ENCODE data around the gene GFRA4. TPM values are rescaled to one million over a fixed set of nuclear protein-coding genes. Genes with fewer than 3 reads are reported as not detected.

GFRA4 gene
- total and polyA plus RNA-seq, 2 donors (not counting 1 experiment from before 2014, with no cell fraction given): not detected

DNA sequence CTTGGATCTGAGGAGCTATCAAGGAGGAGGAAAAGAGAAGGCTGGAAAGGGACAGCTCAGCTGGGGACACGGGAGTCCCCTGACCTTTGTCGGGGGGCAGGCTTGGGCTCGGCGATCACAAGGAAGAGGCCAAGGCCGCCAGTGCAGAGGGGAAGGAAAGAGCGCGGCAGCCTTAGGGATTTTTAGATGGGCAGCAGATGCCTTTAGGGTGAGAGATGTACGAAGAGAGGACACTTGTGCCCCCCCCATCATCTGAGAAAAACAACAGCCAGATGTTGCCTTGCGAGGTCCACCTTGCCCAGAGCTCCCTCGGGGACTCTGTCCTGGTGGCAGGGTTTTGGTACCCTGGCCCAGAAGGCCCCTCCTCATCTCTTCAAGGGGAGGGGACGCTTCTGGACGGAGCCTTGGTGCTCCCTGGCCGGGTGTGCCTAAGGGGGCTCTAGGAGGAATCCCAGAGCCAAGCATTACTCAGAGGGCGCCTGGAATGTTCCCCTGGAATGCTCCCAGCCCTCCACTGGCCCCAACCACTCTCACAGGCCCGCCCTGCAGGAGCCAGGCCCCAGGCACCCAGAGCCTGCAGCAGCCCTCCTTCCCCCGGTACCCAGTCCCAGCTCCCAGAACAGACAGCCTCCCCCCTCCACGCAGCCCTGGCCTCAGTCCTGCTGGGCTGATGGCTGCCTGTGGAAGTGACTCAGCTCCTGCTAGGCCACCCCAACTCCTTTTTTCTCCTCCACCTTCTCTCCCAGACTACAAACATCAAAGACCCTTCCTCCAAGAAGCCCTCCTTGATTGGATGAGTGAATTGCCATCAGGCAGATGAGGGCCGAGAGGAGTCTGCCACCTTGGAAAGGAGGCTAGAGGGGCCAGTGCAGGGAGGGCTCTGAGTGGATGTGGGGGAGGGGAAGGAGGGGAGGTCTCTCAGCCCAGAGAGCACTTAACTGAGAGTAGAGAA is 16.8 kb upstream of the GFRA4 start:
- no peak overlapping the region for H3K4me3 Mint-ChIP-seq

More for the DNA sequence above, 16.8 kb upstream of the GFRA4 start:
- H3K9ac ChIP-seq (ENCODE audit: low read length): no peak overlapping the region
- H3K27ac Mint-ChIP-seq: no peak overlapping the region
- CTCF ChIA-PET: interaction anchor here (1.3 kb wide), 1 partner anchor 405 kb away, joined by 4 read pairs; no protein-coding TSS in a partner anchor
- 75% methylated on average over 15 of the region's 18 CpGs for WGBS (ENCODE audit: insufficient coverage)
- H3K9me3 Mint-ChIP-seq (ENCODE audit: insufficient read depth): no peaks in the 10 kb centered on the region
- H3K4me3 ChIP-seq (ENCODE audit: control extremely low read depth in 1 of 5, extremely low read depth in 1 of 5, insufficient read depth in 1 of 5, low read depth in 2 of 5, low read length in 4 of 5): no peak overlapping the region
- H4K20me1 ChIP-seq (ENCODE audit: control insufficient read depth, insufficient read depth, low read length, poor library complexity, severe bottlenecking): no peaks in the 10 kb centered on the region
- no peaks in the 10 kb centered on the region for H3K36me3 ChIP-seq (replicated peaks in 1 of 2; ENCODE audit: control extremely low read depth in 1 of 2, control insufficient read depth in 1 of 2, extremely low read depth in 1 of 2, insufficient read depth in 2 of 2, low read length in 1 of 2)
- intact Hi-C loops (cut with micrococcal nuclease): loop anchor here (5.0 kb wide), 1 partner anchor 912 kb away; no protein-coding TSS in a partner anchor
- TF ChIP-seq, protein P1, sequence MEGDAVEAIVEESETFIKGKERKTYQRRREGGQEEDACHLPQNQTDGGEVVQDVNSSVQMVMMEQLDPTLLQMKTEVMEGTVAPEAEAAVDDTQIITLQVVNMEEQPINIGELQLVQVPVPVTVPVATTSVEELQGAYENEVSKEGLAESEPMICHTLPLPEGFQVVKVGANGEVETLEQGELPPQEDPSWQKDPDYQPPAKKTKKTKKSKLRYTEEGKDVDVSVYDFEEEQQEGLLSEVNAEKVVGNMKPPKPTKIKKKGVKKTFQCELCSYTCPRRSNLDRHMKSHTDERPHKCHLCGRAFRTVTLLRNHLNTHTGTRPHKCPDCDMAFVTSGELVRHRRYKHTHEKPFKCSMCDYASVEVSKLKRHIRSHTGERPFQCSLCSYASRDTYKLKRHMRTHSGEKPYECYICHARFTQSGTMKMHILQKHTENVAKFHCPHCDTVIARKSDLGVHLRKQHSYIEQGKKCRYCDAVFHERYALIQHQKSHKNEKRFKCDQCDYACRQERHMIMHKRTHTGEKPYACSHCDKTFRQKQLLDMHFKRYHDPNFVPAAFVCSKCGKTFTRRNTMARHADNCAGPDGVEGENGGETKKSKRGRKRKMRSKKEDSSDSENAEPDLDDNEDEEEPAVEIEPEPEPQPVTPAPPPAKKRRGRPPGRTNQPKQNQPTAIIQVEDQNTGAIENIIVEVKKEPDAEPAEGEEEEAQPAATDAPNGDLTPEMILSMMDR (IDR thresholded peaks at IDR 0.05): no peak
- DNase-seq: no peak
- H3K27me3 Mint-ChIP-seq: peaks cover 57% of the 10 kb centered on the region
- POLR2A ChIA-PET: no interaction called here
- H3K79me2 ChIP-seq (ENCODE audit: control insufficient read depth, insufficient read depth, low read length): no peaks in the 10 kb centered on the region
- H3K9me3 ChIP-seq (ENCODE audit: control extremely low read depth in 1 of 3, control insufficient read depth in 2 of 3, insufficient read depth in 1 of 3, low read length in 2 of 3): no peaks in the 10 kb centered on the region
- no peak overlapping the region for H3K4me2 ChIP-seq (replicated peaks; ENCODE audit: low read depth, low read length, poor library complexity, severe bottlenecking)
- H2AFZ ChIP-seq (ENCODE audit: insufficient read depth, low read depth, low read length, poor library complexity, severe bottlenecking): no peak overlapping the region
- H3K27ac ChIP-seq (ENCODE audit: low read length in 2 of 2): no peak overlapping the region
- H3K27me3 ChIP-seq (replicated peaks in 1 of 4; ENCODE audit: control extremely low read depth in 1 of 4, control insufficient read depth in 3 of 4, insufficient read depth in 4 of 4, low read length in 3 of 4): peaks cover 0 to 38% (median 6%) of the 10 kb centered on the region in 4 experiments
- H3K4me1 ChIP-seq (ENCODE audit: control insufficient read depth in 2 of 2, insufficient read depth in 2 of 2, low read length in 2 of 2): peaks cover 0 to 7% of the 10 kb centered on the region in 2 donors
- H3K4me1 Mint-ChIP-seq: peaks cover 4% of the 10 kb centered on the region
- no peak for ATAC-seq (ENCODE audit: low read depth)

All from B cell (primary cell).